GM12801 (cell line): Measurements from ENCODE around the gene ARHGAP40.

ENCODE experiments used
- TF ChIP-seq, protein P1 (sequence below): IDR thresholded peaks from one replicate; pipeline ENCODE4 v1.5.1; 2011; ENCODE audit warnings: control low read depth; ENCODE audit not compliant: insufficient read length; ENCODE audit errors: extremely low read depth

ARHGAP40 gene

DNA sequence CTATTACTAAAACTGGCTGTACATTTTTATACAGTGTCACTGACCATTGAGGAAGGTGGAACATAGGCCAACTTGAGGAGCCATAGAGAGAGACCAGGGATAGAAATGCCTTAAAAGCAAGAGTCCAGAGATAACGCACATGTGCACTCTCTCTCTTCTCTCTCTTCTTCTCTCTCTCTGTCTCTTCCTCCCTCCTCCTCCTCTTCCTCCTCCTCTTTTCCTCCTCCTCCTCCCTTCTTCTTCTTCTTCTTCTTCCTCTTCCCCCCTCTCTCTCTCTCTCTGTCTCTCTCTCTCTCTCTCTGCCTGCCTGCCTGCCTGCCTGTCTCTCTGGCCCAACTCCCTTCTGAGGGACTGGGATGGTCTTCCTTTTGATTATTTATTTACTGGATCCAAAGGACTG is 36.9 kb upstream of the ARHGAP40 start:
- TF ChIP-seq, protein P1, sequence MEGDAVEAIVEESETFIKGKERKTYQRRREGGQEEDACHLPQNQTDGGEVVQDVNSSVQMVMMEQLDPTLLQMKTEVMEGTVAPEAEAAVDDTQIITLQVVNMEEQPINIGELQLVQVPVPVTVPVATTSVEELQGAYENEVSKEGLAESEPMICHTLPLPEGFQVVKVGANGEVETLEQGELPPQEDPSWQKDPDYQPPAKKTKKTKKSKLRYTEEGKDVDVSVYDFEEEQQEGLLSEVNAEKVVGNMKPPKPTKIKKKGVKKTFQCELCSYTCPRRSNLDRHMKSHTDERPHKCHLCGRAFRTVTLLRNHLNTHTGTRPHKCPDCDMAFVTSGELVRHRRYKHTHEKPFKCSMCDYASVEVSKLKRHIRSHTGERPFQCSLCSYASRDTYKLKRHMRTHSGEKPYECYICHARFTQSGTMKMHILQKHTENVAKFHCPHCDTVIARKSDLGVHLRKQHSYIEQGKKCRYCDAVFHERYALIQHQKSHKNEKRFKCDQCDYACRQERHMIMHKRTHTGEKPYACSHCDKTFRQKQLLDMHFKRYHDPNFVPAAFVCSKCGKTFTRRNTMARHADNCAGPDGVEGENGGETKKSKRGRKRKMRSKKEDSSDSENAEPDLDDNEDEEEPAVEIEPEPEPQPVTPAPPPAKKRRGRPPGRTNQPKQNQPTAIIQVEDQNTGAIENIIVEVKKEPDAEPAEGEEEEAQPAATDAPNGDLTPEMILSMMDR: no peak

DNA sequence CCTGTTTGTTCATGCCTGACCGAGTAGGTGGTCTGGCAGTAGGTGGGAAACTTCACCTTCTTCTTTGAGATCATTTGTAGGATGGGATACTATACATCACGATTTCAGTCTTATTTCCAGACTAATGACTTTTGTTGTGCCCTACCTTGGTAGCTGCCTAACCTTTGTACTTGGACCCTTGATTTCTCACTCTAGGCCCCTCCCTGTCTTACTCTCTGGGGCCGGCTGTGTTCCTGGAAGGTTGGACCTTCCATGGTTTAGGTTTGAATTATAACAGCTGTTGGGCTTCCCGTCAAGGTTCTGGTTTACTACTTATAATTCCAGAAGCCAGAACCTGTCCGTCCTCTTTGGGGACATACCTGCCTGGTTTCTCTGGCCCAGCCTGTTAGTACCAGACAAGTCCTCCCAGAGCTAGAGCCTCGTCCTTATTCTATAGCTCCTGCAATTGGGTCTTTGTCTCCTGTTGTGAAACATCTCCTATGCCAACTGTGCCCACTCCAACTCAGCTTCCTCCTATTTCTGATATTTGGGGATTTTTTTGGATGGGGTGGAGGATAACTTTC is 35.5 kb upstream of the ARHGAP40 start:
- TF ChIP-seq, protein P1: no peak

DNA sequence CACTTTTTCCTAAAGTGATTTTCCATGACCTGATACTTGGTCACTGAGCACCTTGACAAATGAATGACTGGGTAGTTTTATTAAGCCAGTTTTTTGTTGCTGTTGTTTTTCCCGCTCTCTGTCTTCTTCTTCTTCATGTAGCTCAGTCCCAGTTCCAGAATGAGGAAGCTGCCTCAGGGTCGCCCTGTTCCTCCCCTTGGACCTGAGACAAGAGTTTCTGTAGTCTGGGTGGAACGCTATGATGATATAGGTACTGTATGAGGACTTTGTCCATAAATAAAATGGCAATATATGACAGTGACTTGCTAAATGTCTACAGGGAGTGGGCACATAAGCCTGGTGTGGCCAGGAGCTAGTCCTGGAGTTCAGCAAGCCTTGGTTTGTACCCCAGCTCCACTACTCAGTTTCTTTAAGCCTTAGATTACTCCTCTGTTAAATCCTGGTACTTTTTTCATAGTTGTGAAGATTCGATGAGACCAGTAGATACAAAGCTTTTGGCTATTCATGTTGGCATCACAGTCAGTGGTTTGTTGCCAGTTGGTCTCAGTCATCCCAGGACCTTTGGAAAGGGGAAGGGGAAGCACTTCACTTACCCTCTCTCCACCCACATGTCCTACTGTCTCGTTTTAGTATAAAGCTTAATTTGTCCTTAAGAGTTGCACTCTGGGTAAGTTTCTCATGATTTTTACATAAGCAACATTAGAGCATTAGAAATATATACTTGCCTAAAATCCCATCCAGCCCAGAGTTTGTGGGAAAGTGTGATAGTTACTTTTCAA is 31.7 kb upstream of the ARHGAP40 start:
- TF ChIP-seq, protein P1: no peak

DNA sequence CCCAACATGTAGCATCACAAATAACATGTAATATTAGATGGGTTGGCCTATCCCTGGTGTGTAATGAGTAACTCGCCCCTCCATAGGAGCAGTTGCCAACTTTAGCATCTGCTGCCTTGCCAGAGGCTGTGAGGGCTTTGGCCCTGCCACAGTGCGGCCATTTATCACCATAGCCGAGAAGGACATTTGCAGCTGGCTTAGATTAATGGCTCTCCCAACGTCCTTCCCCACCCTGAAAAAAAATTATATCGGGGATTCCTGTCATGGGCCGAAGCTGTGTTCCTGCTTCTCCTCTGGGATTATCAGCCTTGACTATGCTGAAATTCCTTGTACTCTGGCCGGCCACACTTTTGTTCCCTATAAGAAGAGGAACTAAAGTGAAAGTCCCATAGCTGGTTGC is 28.2 kb upstream of the ARHGAP40 start:
- TF ChIP-seq, protein P1: no peak

DNA sequence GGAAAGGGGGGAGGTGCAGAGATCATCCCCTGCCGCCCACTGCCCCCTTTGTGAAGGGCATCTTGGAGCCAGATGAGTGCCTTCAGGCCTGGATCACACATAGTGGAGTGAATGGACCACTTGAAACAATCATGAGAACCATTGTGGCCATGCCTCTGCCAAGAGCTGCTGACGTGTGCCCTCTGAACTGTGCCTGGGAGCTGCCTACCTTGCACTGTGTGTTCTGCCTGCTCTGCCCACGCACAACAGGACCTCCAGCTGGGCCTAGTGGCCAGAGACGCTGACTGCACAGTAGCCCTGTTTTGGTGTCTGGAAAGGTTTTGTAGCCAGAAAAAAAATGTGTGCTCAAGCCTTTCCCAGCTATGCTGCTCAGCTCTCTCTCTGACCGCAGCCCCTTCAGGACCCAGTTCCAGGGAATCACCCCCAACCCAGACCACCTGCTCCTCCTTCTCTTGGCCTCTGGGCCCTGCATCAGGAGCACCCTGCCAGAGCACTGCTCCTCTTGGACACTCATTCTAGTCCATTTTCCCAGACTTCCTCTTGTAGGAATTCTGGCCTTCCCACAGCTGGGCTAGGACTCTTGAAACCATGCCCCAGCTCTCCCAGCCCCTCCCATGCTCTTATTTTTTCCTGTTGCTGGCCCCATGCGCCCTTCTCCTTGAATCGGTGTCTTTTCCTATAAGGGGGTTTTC is 22.2 kb upstream of the ARHGAP40 start:
- TF ChIP-seq, protein P1: no peak

DNA sequence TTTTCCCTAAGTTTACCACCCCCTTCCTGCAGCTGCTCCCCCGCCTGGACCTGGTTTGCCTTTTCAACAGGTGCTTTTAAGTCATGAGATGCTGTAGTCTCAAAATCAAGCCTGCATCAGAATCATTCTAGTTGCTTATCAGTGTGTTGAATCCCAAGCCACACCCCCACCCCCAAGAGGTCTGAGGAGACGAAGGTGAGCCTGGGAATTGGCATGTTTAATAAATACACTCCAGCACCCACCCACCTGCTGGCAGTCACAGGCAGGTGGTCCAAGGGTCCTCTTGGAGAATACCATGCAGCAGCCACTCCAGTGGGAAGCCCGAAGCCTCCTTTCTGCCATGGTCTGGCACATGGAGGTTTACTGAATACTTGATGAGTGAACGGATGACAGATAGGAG is 21.7 kb upstream of the ARHGAP40 start:
- TF ChIP-seq, protein P1: no peak

DNA sequence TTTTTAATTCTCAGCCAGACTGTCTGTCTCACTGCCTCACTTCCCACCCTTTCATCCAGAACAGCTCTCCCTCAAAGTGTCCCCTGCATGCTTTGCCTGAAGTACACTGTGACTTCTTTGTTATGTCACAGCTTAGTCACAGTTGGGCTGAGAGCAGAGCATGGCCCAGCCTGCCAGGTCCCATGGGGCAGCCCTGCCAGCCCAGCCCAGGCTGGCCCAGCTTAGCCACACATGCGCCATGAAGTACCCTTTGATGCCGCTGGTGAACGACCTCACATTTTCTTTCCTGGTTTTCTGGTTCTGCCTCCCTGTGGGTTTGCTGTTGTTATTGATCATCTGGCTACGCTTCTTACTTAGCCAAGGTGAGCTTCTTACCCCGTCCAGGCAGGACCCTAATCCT is 20.6 kb upstream of the ARHGAP40 start, which contains the start of gene ADIG:
Gene ADIG, plus strand, starts transcription at position 185 of the 400 bp plus-strand sequence. Its CDS starts 54 bp downstream, at position 239.
- TF ChIP-seq, protein P1: no peak
